Right atrium auricular region (tissue), 2 donors: ENCODE data around the gene CNIH2. TPM values are rescaled to one million over a fixed set of nuclear protein-coding genes. Genes with fewer than 3 reads are reported as not detected.
A peak's percentile ranks its signal among the peaks of the same experiment; 100 is the strongest.

Experiments used
- DNase-seq: peaks from one replicate; pipeline ENCODE4 v3.0.0-alpha.2; 2019; ENCODE audit warnings: low spot score
- H3K27ac ChIP-seq, 2 donors: fragments of 200-600 bp; sonication (generic); 1 replicate in 1 of 2; 2 replicates in 1 of 2; pipeline ENCODE4 v1.5.1; 2016 to 2019
- H3K27me3 ChIP-seq, 2 donors: fragments of 200-600 bp; sonication (generic); one replicate each; pipeline versions ENCODE4 v1.5.1 to v1.6.0; 2017 to 2019
- H3K36me3 ChIP-seq: fragments of 200-600 bp; sonication (generic); one replicate; pipeline ENCODE4 v1.5.1; 2016
- H3K4me1 ChIP-seq, 2 donors: fragments of 200-600 bp; sonication (generic); one replicate each; pipeline versions ENCODE4 v1.5.1 to v1.6.0; 2017 to 2019
- H3K4me3 ChIP-seq, 2 donors: fragments of 200-600 bp; sonication (generic); 1 replicate in 1 of 2; 2 replicates in 1 of 2; pipeline ENCODE4 v1.5.1; 2017 to 2019; ENCODE audit warnings: mild to moderate bottlenecking in 1 of 2, moderate library complexity in 1 of 2
- H3K9me3 ChIP-seq, 2 donors: fragments of 200-600 bp; sonication (generic); one replicate each; pipeline ENCODE4 v1.5.1; 2019
- total RNA-seq, 2 donors: library from RNA; depleted of rRNA; stranded (reverse); fragments of >200 nt; gene quantifications; one replicate each; pipeline ENCODE4 v1.1.0, GENCODE V29; 2016
- TF ChIP-seq, protein P1 (sequence below), 2 donors: fragments of 200-600 bp; sonication (generic); IDR thresholded peaks; one replicate each; pipeline ENCODE4 v1.5.1; 2019; ENCODE audit warnings: antibody characterized with exemption in 2 of 2

The CNIH2 gene
- total RNA-seq, 2 donors from 2014 or later = not detected

DNA sequence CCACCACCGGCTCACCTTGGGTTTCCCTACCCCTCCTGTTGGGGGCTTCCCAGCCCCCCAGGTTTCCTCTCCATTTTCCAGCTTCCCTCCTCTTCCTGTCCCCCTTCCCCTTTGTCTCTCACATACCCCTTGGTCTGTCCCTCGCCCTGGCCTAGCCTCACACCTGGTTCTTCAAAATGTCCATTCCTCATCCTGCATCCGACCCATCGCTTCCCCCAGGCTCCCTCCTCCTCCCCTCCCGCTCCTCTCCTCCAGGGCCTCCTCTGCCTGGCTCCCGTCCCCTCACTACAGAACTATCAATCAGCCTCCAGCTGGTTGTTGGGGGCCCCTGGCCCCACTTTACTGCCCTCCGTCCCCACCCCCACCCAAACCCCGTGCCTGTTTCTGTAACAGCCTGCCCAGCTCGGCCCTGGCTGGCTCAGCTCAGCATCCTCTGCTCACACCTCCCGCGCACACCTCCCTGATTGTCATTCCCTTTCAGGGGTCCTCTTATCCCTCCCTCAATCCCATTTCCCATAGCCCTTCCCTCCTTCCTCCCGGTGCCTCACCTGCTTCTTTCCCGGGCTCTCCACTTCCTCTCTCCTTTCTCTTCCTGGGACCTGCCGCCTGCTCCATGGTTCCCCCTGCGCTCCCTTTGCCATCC is 1.2 kb downstream of the CNIH2 start:
- DNase-seq = no peak
- no peak overlapping the region for H3K4me3 ChIP-seq

DNA sequence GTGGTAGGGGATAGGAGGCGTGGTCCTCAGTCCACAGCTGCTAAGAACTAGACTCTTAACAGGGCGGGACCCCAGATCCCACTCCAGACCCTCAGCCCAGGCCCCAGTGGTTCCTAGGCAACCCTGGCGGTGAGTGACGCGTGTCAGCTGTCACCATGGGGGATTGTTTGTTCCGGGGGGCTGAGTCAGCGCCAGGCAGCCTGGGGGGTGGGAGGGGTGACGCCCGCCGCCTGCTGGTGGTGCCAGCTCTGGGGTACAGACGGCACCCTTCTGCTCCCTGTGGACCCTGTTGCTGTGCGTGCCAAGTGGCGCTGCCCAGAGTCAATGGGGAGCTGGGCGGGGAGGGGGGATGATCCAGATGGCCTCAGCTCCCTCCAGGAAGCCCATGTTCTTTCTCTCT is 2.5 kb downstream of the CNIH2 start:
- Histone ChIP-seq H3K4me3 (no peak overlapping the region), H3K27me3 (no peaks in the 10 kb centered on the region), H3K27ac (no peak overlapping the region), H3K9me3 (no peaks in the 10 kb centered on the region), H3K36me3 (peaks cover 19% of the 10 kb centered on the region), H3K4me1 (peaks cover 0 to 33% of the 10 kb centered on the region in 2 donors)
- TF ChIP-seq, protein P1, sequence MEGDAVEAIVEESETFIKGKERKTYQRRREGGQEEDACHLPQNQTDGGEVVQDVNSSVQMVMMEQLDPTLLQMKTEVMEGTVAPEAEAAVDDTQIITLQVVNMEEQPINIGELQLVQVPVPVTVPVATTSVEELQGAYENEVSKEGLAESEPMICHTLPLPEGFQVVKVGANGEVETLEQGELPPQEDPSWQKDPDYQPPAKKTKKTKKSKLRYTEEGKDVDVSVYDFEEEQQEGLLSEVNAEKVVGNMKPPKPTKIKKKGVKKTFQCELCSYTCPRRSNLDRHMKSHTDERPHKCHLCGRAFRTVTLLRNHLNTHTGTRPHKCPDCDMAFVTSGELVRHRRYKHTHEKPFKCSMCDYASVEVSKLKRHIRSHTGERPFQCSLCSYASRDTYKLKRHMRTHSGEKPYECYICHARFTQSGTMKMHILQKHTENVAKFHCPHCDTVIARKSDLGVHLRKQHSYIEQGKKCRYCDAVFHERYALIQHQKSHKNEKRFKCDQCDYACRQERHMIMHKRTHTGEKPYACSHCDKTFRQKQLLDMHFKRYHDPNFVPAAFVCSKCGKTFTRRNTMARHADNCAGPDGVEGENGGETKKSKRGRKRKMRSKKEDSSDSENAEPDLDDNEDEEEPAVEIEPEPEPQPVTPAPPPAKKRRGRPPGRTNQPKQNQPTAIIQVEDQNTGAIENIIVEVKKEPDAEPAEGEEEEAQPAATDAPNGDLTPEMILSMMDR (IDR thresholded peaks at IDR 0.05) = no peak
- no peak for DNase-seq

More for the DNA sequence above, 1.2 kb downstream of the CNIH2 start:
- Histone ChIP-seq H3K9me3 (no peaks in the 10 kb centered on the region), H3K27ac (no peak overlapping the region), H3K27me3 (no peaks in the 10 kb centered on the region), H3K36me3 (peaks cover 23% of the 10 kb centered on the region), H3K4me1 (peaks cover 0 to 29% of the 10 kb centered on the region in 2 donors)
- TF ChIP-seq, protein P1 (IDR thresholded peaks at IDR 0.05) = no peak

DNA sequence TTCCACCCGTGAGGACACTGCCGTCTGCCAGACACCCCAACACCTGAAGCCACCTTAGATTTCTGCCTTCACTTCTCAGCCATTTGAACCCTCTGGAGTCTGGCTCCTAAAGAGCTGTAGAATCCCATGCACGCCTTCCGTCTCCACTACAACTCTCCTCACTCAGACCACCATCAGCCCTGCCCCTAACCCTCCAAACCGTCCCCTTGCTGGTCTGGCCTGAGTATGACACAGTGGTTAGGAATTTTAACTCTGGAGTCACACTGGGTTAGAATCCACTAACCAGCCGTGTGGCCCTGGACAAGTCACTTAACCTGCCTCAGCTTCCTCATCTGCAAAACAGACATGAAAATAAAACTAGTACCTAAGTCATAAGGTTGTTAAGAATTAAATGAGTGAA is 3.0 kb downstream of the CNIH2 start:
- Histone ChIP-seq H3K9me3 (no peaks in the 10 kb centered on the region), H3K36me3 (peaks cover 13% of the 10 kb centered on the region), H3K27me3 (no peaks in the 10 kb centered on the region), H3K4me3 (no peak overlapping the region), H3K4me1 (peaks cover 0 to 38% of the 10 kb centered on the region in 2 donors), H3K27ac (no peak overlapping the region)
- TF ChIP-seq, protein P1 (IDR thresholded peaks at IDR 0.05) = no peak
- DNase-seq = no peak

DNA sequence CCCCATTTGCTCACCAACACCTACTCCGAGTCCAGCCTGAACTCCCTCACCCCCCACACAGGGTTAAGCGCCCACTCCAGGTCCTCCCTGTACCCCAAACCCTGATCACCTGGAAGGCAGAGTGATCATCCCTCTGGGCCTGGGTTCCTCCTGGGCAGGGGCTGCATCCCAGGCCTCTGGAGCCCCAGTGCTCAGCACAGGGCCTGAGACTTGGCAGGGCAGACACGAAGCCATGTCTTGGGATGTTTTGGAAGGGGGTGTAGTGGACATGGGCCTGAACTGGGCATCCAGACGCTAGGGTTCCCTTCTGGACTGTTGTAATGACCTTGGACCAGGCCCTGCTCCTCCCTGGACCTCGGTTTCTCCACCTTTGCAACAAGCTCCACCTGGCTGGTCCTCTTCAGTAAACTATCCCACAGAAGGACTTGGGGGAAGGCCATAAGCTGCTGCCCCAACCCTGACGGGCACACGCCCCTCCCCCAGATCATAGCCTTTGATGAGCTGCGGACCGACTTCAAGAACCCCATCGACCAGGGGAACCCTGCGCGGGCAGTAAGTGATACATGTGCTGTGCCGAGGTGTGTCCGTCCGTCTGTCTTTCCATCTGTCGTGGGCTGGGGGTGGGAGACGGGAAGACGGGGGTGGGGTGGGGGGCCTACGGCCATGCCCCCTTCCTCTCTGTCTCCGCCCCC is 3.9 kb downstream of the CNIH2 start:
- TF ChIP-seq, protein P1 (IDR thresholded peaks at IDR 0.05) = no peak
- H3K36me3 ChIP-seq = peaks cover 8% of the 10 kb centered on the region
- H3K27ac ChIP-seq = no peak overlapping the region
- H3K4me3 ChIP-seq = no peak overlapping the region
- no peaks in the 10 kb centered on the region for H3K9me3 ChIP-seq
- peaks cover 0 to 43% of the 10 kb centered on the region in 2 donors for H3K4me1 ChIP-seq
- H3K27me3 ChIP-seq = no peaks in the 10 kb centered on the region
- no peak for DNase-seq

DNA sequence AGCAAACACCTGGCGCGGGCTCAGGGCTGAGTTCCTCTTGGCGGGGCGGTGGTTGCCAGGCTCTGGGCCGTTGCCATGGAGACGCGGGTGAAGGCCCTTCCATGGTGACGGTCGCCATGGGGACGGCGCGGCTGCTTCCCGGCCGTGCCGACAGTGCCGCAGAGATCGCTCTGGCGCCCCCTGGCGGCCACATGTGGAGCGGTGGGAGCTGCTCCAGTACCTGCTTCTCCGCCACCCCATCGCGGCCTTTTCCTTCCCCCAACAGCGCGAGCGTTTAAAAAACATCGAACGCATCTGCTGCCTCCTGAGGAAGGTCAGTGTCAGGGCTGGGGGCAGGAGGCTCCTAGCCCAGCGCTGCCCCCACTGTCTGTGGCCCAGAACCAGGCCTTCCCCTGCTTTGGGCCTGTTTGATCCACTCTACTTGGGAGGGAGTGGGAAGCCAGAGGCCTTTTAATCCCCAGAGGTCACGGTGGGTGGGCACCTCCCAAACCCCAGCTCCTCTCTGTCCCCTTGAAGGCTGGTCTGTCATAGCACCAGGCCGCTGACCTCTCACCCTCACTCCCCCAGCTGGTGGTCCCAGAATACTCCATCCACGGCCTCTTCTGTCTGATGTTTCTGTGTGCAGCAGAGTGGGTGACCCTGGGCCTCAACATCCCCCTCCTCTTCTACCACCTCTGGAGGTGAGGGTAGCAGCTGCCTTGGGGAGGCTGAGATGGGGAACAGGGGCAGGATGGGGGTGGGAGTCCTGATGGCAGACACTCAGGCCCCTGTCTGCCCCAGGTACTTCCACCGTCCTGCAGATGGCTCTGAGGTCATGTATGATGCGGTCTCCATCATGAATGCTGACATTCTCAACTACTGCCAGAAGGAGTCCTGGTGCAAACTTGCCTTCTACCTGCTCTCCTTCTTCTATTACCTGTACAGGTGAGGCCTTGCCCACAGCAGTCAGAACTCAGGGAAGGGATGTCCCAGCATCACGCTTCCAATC is 4.8 kb downstream of the CNIH2 start:
- peak; percentile 96 for DNase-seq
- Histone ChIP-seq H3K4me3 (no peak overlapping the region), H3K9me3 (no peaks in the 10 kb centered on the region), H3K4me1 (peaks cover 0 to 45% of the 10 kb centered on the region in 2 donors), H3K27me3 (no peaks in the 10 kb centered on the region), H3K27ac (no peak overlapping the region), H3K36me3 (peaks cover 8% of the 10 kb centered on the region)
- TF ChIP-seq, protein P1 (IDR thresholded peaks at IDR 0.05) = peak; percentile 98 to 99
